GM12872 (cell line): Measurements from ENCODE around the gene ATG2A.

Experiments
- TF ChIP-seq, protein P1 (sequence below): IDR thresholded peaks from 3 replicates; pipeline ENCODE4 v1.5.1; 2011; ENCODE audit warnings: low read depth, mild to moderate bottlenecking, low read length, moderate library complexity; ENCODE audit not compliant: insufficient read depth

ATG2A gene

DNA sequence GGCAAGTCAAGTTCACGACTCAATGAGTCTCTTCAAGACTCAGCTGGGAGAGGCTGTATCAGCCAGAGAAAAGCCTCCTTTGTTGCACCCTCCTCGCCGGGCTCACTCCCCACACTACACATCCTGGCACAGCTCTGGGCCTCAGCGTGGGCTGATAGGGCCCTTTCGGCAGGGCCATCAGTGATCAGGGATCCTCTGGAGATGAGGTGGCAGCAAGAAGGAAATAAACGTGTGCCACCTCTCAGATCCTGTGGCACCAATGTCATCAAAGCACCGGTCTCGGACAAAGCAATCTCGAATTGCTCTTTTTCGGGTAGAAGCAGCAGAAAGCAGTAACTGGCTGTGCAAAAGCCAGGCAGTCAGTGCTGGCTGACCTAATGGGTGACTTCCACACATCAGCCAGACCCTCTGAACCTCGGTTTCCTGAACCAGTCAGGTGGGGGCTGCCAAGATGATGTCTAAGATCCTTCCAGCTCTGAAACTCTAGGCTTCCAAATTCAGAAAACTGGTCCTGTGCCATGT is 40.7 kb downstream of the ATG2A start:
- TF ChIP-seq, protein P1, sequence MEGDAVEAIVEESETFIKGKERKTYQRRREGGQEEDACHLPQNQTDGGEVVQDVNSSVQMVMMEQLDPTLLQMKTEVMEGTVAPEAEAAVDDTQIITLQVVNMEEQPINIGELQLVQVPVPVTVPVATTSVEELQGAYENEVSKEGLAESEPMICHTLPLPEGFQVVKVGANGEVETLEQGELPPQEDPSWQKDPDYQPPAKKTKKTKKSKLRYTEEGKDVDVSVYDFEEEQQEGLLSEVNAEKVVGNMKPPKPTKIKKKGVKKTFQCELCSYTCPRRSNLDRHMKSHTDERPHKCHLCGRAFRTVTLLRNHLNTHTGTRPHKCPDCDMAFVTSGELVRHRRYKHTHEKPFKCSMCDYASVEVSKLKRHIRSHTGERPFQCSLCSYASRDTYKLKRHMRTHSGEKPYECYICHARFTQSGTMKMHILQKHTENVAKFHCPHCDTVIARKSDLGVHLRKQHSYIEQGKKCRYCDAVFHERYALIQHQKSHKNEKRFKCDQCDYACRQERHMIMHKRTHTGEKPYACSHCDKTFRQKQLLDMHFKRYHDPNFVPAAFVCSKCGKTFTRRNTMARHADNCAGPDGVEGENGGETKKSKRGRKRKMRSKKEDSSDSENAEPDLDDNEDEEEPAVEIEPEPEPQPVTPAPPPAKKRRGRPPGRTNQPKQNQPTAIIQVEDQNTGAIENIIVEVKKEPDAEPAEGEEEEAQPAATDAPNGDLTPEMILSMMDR = no peak

DNA sequence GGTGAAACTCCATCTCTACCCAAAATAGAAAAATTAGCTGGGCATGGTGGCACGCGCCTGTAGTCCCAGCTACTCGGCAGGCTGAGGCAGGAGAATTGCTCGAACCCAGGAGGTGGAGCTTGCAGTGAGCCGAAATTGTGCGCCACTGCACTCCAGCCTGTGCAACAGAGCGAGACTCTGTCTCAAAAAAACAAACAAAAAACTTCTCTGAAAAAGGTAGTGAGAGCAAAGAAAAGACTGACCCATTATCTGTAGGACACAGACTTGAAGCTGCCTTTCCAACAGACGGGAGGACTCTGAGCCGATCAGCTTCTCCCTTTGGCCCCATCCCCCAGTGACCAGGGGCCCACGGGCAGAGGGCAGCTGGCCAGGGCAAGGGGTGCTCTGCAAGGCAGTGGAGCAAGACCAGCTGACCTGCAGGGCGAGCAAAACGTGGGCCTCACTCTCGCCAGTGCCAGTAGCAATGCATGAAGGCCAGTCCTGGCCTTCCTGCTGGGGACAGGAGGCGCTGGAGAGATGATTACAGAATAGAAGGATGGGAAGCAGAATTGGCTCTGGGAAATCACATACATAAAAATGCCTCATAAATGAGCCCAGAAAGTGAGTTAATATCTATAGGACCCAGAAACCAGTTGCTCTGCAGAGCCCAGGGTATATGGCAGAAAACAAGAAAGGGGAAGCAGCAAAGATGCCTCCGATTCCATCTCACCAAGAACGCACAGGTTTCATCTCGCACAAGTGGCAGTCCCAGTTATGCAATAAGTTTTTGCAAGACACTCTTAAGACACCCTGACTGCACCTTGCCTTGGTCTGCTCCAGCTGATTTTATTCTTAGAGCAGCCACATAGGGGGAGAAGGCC is 41.4 kb downstream of the ATG2A start:
- TF ChIP-seq, protein P1 = no peak

DNA sequence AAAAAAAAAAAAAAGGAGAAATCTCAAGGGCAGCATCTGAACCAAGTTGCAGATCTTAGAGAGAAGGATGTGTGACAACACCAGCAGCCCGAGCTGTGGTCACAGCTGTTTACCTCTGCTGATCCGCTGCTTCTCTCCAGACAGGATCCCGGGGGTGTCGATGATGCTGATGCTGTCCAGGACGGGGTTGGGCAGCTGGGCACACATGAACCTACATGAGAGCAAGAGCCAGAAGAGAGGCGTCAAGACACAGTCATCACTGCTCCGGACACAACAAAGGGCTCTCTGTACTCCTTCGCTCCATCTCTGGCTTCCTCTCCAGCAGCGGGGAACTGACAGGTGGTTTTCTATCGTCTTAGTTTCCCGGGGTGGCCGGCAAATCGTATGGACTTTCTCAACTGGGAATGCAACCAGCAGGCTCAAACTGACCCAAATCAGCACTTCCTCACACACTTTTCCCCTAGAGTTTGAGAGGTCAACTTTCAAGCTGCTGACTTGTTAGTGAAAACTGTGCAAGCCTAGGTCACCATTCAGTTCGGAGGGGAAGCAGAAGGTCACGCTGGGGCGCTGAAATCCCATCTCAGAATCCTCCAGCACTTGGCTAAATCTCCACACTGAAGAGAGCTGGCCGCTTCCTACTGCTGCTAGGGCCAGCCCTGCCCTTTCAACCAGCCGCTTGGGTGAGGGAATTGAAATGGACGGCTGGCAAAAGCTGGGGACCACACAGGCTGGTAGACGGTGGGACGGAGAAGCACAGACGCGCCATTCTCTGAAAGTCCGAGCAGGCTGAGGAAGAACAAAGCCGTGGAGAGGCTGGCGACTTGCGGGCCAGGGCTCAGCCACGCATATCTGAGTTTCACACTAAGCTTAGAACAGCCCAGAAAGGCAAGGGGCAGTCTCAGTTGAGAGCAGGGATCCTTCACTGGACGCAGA is 42.4 kb downstream of the ATG2A start:
- TF ChIP-seq, protein P1 = no peak

DNA sequence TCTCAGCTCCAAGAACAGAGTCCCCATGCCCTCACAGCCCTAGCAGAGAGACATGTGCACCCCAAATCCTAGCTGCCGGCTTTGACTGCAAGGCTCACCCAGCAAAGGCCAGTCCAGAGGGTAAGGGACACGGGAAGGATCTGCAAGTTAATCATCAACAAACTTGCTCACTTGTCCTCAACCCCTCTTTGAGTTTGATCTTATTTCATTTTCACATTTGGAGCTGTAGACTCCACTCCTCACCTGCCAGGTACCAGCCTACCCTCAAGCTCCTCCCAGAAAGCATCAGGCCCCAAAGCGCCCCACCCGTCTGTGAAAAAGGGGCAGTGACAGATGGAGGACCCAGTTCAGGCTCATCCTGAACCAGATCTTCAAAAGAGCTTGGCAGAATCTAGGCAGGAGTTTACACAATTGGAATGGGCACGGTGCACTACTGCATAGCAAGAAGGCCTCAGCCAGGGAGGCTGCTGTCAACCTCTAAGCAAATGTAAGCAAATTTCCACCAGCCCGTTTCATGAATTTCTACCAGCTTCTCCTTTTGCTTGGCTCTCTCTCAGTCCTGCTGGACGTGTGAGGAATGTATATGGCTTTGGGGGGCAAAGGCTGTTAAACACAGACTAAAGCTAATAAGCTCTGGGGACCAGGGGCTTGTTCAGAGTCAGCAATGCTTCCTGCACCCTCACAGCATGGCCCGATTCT is 44.1 kb downstream of the ATG2A start:
- TF ChIP-seq, protein P1 = no peak

DNA sequence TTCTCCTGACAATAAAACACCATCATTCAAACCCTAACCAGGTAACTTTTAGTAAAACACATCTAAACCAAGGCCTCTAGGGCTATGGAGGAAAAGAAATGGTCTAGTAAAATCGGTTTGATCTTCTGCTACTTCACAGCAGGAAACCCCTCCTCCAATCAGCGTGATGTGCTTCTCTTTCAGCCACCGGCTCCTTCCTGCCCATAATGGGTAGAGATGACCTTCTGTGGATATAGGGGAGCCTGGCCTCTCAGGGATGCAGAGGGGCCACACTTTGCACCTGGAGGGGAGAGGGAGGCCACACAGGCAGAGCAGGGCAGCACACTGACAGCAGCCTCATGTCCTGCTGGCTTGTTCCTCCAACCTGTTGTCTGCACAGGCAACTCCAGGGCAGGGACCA is 45.5 kb downstream of the ATG2A start:
- TF ChIP-seq, protein P1 = no peak

DNA sequence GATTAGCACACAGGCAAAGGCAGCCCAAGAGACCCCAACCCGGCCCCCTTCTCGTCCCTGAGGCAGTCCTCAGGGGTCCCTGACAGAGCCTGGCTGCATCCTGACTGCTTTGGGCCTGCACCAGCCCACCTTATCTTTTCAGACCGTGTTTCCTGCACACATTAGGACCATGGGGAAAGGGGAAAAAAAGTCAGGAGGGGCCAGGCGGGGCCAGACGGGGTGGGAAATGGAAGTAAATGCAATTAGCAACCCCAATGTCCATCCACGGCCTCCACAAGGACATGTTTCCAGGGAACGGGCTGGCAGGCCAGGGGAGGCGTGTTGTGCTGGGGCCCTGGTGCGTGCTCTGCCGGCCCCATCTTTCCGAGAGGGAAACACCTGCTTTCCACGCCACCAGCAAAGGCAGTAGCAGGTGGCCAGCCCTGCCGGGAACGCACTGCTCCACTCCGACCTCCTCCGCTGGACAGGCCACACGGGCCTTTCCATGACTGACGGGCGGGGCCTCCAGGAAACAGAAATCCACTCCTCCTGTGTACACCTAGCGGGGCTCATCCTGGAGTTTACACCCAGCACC is 46.0 kb downstream of the ATG2A start:
- TF ChIP-seq, protein P1 = no peak
